OCI-LY1 (cell line): ENCODE measurements around the gene GANAB.

ENCODE experiments used
- H2AFZ ChIP-seq: fragments of 200-600 bp; sonication (generic), shearing (Covaris generic); 2 replicates; pipeline ENCODE4 v1.6.0; 2014; ENCODE audit warnings: antibody characterized with exemption, mild to moderate bottlenecking, low read length
- H3F3A ChIP-seq: fragments of 200-600 bp; sonication (generic), shearing (Covaris generic); 2 replicates; pipeline ENCODE4 v1.6.0; 2014; ENCODE audit warnings: mild to moderate bottlenecking, antibody characterized with exemption, low read length, moderate library complexity; ENCODE audit not compliant: insufficient read depth
- H3K27ac ChIP-seq: fragments of 200-600 bp; sonication (generic); 2 replicates; pipeline ENCODE4 v1.5.1; 2014; ENCODE audit warnings: low read length, mixed run types, mild to moderate bottlenecking, low read depth; ENCODE audit not compliant: poor library complexity, severe bottlenecking
- H3K27me3 ChIP-seq: fragments of 200-600 bp; sonication (generic); 2 replicates; pipeline ENCODE4 v1.6.0; 2014; ENCODE audit warnings: antibody characterized with exemption, mild to moderate bottlenecking, low read length, moderate library complexity; ENCODE audit not compliant: insufficient read depth
- H3K36me3 ChIP-seq: fragments of 200-600 bp; sonication (generic); 2 replicates; pipeline ENCODE4 v1.6.1; 2014; ENCODE audit warnings: mild to moderate bottlenecking, antibody characterized with exemption, low read length, moderate library complexity, mixed read lengths; ENCODE audit not compliant: insufficient read depth
- H3K4me1 ChIP-seq: fragments of 200-600 bp; sonication (generic); 2 replicates; pipeline ENCODE4 v1.5.1; 2014; ENCODE audit warnings: mild to moderate bottlenecking, low read length, moderate library complexity; ENCODE audit not compliant: insufficient read depth, severe bottlenecking
- H3K4me2 ChIP-seq: fragments of 200-600 bp; sonication (generic), shearing (Covaris generic); 2 replicates; pipeline ENCODE4 v1.6.1; 2014; ENCODE audit warnings: low read length
- H3K4me3 ChIP-seq: fragments of 200-600 bp; sonication (generic); 2 replicates; pipeline ENCODE4 v1.5.1; 2014; ENCODE audit warnings: low read length, low read depth, mild to moderate bottlenecking, mixed read lengths; ENCODE audit not compliant: poor library complexity, severe bottlenecking
- H3K79me2 ChIP-seq: fragments of 200-600 bp; shearing (Covaris generic); 2 replicates; pipeline ENCODE4 v1.6.1; 2016; ENCODE audit warnings: mixed run types, low read length, mixed read lengths; ENCODE audit not compliant: insufficient read depth
- H3K9ac ChIP-seq: fragments of 200-600 bp; sonication (generic), shearing (Covaris generic); 2 replicates; pipeline ENCODE4 v1.6.1; 2014; ENCODE audit warnings: mild to moderate bottlenecking, low read length, mixed read lengths
- H3K9me2 ChIP-seq: fragments of 200-600 bp; sonication (generic), shearing (Covaris generic); 2 replicates; pipeline ENCODE4 v1.6.1; 2014; ENCODE audit warnings: low read depth, mild to moderate bottlenecking, low read length, mixed read lengths
- H3K9me3 ChIP-seq: fragments of 200-600 bp; shearing (Covaris generic); 2 replicates; pipeline ENCODE4 v1.6.1; 2014; ENCODE audit warnings: low read length, mixed read lengths
- H4K20me1 ChIP-seq: fragments of 200-600 bp; sonication (generic), shearing (Covaris generic); 2 replicates; pipeline ENCODE4 v1.6.0; 2016; ENCODE audit warnings: mild to moderate bottlenecking, low read length; ENCODE audit not compliant: insufficient read depth
- EZH2 ChIP-seq: fragments of 200-600 bp; sonication (generic), shearing (Covaris generic); IDR thresholded peaks from 2 replicates; pipeline ENCODE4 v1.8.0; 2017; ENCODE audit warnings: borderline replicate concordance, mixed run types, mild to moderate bottlenecking, antibody characterized with exemption, low read length, moderate library complexity, mixed read lengths
- TF ChIP-seq, protein P1 (sequence below): fragments of 200-600 bp; sonication (generic), shearing (Covaris generic); IDR thresholded peaks from 2 replicates; pipeline ENCODE4 v1.5.1; 2017; ENCODE audit warnings: mild to moderate bottlenecking, antibody characterized with exemption, low read length, moderate library complexity, mixed read lengths

GANAB gene

DNA sequence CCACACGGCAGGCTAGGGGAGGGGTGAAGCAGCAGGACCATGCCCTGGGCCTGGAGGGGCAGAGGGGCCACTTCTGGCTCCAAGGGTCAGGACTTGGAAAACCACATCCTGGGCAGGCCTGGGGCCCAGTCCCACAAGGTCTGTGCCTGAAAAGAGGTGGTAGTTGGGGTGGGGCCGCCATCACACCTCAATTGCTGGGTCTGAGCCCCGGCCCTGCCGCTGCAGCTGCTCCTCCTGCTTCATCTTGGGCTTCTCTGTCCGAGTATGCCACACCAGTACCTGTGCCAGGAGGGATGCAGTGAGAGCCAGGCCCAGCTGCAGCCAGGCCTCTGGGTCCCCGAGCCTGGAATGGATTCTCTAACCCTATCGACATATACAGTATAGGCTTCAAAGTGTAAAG, 30.9 kb downstream of the GANAB start:
- Histone ChIP-seq H3K4me1 (peaks cover 16% of the 10 kb centered on the region), H3K4me2 (no peak overlapping the region), H3F3A (no peaks in the 10 kb centered on the region), H3K36me3 (peaks cover 24% of the 10 kb centered on the region), H2AFZ (no peak overlapping the region), H3K4me3 (no peak overlapping the region), H3K27me3 (no peaks in the 10 kb centered on the region), H3K27ac (no peak overlapping the region), H3K79me2 (no peaks in the 10 kb centered on the region; the same call in 1 of the 2 replicates), H3K9ac (no peak overlapping the region), H3K9me2 (no peaks in the 10 kb centered on the region), H4K20me1 (no peaks in the 10 kb centered on the region), H3K9me3 (no peaks in the 10 kb centered on the region)
- TF ChIP-seq, protein P1, sequence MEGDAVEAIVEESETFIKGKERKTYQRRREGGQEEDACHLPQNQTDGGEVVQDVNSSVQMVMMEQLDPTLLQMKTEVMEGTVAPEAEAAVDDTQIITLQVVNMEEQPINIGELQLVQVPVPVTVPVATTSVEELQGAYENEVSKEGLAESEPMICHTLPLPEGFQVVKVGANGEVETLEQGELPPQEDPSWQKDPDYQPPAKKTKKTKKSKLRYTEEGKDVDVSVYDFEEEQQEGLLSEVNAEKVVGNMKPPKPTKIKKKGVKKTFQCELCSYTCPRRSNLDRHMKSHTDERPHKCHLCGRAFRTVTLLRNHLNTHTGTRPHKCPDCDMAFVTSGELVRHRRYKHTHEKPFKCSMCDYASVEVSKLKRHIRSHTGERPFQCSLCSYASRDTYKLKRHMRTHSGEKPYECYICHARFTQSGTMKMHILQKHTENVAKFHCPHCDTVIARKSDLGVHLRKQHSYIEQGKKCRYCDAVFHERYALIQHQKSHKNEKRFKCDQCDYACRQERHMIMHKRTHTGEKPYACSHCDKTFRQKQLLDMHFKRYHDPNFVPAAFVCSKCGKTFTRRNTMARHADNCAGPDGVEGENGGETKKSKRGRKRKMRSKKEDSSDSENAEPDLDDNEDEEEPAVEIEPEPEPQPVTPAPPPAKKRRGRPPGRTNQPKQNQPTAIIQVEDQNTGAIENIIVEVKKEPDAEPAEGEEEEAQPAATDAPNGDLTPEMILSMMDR = no peak
- no peak for TF ChIP-seq EZH2

DNA sequence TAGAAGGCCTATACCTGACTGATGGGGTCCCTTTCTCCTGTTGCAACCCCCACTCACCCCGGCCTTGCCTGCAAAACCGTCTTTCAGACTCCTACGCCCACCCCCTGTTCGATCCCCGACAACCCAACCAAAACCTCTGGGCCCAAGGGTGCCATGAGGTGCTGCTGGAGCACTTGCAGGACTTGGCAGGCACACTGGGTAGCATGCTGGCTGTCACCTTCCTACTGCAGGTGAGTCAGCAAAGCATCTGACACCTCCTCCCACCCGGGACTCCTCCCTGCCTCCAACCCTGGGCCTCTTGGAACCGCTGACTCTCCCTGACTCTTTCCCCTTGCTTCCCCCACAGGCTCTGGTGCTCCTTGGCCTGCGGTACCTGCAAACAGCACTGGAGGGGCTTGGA, 32.1 kb downstream of the GANAB start:
- Histone ChIP-seq H3K9ac (no peak overlapping the region; the same call in 1 of the 2 replicates), H3K27ac (peak overlapping the region; percentile 53), H2AFZ (no peak overlapping the region), H3K4me2 (no peak overlapping the region), H3K9me3 (no peaks in the 10 kb centered on the region), H3F3A (no peaks in the 10 kb centered on the region; the same call in 1 of the 2 replicates), H3K4me1 (peaks cover 25% of the 10 kb centered on the region), H4K20me1 (no peaks in the 10 kb centered on the region), H3K27me3 (no peaks in the 10 kb centered on the region), H3K36me3 (peaks cover 30% of the 10 kb centered on the region), H3K79me2 (no peaks in the 10 kb centered on the region), H3K9me2 (no peaks in the 10 kb centered on the region), H3K4me3 (no peak overlapping the region)
- TF ChIP-seq, protein P1 = no peak
- no peak for TF ChIP-seq EZH2

DNA sequence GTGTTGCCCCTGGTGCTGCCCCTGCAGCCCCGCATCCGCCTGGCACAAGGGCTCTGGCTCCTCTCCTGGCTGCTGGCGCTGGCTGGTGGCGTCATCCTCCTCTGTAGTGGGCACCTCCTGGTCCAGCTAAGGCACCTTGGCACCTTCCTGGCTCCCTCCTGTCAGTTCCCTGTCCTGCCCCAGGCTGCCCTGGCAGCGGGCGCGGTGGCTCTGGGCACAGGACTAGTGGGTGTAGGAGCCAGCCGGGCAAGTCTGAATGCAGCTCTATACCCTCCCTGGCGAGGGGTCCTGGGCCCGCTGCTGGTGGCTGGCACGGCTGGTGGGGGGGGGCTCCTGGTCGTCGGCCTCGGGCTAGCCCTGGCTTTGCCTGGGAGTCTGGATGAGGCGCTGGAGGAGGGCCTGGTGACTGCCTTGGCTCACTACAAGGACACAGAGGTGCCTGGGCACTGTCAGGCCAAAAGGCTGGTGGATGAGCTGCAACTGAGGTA, 33.1 kb downstream of the GANAB start:
- H3K27ac ChIP-seq = peak overlapping the region; percentile 53
- H3K4me1 ChIP-seq = peaks cover 25% of the 10 kb centered on the region
- H3K79me2 ChIP-seq = no peaks in the 10 kb centered on the region
- H3K9ac ChIP-seq = no peak overlapping the region
- no peaks in the 10 kb centered on the region for H3K9me2 ChIP-seq
- no peaks in the 10 kb centered on the region; the same call in 1 of the 2 replicates for H3F3A ChIP-seq
- H4K20me1 ChIP-seq = no peaks in the 10 kb centered on the region
- no peak overlapping the region for H3K4me2 ChIP-seq
- H3K4me3 ChIP-seq = peak overlapping the region; percentile 78
- H3K9me3 ChIP-seq = no peaks in the 10 kb centered on the region
- no peak for TF ChIP-seq EZH2
- TF ChIP-seq, protein P1 = no peak
- H3K36me3 ChIP-seq = peaks cover 26% of the 10 kb centered on the region
- no peak overlapping the region for H2AFZ ChIP-seq
- H3K27me3 ChIP-seq = no peaks in the 10 kb centered on the region
